Dedifferentiated amniotic fluid mesenchymal stem cell (primary cell): Measurements from ENCODE around the gene PSMD4.
"Not testable (repeated sequence)": the region's sequence is repeated elsewhere in the genome, so short reads cannot be mapped to it uniquely, and the experiment has no call there.

Source experiments
- DNase-seq: peaks from one replicate; pipeline ENCODE4 v3.0.0-alpha.2; 2016; ENCODE audit errors: extremely low spot score

The PSMD4 gene

DNA sequence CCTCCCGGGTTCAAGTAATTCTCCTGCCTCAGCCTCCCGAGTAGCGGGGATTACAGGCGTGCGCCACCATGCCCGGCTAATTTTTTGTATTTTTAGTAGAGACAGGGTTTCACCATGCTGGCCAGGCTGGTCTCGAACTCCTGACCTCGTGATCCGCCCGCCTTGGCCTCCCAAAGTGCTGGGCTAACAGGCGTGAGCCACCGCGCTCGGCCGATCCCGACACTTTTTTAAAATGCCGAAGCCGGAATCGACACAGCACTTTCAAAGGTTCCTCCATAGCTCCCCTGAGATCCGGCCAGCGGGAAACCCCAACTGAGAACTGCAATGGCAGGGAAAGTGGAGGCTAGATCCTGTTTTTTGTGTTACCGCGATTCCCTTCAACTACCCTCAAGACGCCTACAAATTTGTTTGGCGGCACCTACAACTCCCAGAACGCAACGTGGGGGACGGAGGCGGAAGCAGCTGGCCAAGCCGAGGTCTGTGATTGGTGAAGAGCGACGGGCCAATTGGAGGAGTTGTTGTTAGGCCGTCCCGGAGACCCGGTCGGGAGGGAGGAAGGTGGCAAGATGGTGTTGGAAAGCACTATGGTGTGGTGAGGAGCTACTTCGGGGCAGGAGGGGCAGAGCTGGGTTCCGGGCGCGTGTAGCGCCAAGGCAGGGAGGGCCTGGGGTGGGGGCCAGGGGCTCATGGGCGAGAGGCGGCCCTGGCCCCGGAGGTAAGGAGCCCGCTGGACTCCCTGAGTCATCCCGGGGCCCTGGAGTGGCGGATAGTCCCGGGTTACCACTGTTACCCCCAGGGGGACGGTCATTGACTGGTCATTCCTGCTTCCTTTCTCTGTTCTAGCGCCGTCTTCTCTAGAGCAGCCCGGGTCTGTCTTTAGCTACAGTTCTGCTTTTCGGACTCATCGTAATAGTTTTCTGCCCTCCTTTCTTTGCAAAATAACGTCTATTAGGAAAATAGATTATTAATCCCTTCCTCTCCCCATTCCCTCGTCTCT is at the start of gene PSMD4:
PSMD4 (plus strand) TSS at position 518 of the 997 bp plus-strand sequence; CDS start at position 567, 49 bp downstream.
- DNase-seq: peak; percentile 97

DNA sequence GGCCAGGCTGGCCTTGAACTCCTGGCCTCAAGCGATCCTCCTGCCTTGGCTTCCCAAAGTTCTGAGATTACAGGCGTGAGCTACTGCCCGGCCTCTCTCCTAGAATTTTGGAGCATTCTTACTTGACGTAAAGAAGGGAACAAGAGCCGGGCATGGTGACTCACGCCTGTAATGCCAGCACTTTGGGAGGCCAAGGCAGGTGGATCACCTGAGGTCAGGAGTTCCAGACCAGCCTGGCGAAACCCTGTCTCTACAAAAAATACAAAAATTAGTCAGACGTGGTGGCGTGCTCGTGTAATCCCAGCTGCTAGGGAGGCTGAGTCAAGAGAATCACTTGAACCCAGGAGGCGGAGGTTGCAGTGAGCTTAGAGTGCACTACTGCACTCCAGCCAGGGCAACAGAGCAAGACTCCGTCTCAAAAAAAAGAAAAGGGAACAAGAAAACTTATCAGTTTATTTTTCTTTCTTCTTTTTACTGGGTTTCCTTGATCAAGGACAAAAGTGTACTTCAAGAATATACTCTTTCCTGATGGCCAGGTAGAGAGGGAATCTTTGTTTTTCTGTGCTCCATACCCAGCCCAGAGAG is 49.1 kb upstream of the PSMD4 start:
- DNase-seq: not testable (repeated sequence)

DNA sequence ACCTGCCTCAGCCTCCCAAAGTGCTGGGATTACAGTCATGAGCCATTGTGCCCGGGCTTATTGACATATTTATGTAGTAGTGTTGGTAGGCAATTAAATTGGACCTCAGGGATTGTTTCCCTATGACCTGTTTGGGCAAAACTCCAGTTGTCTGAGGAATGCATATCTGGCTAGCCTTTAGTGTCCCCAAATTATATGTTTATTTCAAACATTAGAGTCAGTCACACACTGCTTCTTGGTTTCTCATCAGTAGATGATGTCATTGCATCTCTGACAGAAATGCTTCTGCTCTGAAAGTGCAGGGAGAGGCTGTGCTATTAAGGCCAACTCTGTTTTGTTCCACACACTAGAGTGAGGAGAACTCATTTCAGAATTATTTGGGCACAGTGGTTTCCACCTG is 43.7 kb upstream of the PSMD4 start:
- no peak for DNase-seq

DNA sequence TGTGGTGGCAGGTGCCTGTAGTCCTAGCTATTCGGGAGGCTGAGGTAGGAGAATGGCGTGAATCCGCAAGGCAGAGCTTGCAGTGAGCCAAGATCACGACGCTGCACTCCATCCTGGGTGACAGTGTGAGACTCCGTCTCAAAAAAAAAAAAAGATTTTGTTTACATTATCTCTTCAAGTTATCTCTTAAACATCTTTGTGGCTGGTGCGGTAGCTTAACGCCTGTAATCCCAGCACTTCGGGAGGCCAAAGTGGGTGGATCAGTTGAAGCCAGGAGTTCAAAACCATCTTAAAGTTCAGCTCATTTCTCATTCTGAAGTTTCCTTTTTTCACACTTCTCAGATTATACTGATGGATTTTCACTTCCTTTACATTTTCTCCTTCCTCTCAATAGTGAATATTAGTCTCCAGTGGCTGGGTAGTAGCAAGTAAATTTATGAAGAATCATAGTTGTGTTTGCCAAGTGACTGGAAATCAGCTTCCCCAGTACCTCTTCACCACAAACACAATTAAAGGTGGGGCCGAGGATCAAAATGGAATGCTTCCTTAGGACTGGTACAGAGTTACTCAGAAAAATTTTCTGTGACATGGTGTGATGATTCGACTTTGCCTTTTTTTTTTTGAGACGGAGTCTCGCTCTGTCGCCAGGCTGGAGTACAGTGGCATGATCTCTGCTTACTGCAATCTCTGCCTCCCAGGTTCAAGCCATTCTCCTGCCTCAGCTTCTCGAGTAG is 42.4 kb upstream of the PSMD4 start:
- DNase-seq: no peak

DNA sequence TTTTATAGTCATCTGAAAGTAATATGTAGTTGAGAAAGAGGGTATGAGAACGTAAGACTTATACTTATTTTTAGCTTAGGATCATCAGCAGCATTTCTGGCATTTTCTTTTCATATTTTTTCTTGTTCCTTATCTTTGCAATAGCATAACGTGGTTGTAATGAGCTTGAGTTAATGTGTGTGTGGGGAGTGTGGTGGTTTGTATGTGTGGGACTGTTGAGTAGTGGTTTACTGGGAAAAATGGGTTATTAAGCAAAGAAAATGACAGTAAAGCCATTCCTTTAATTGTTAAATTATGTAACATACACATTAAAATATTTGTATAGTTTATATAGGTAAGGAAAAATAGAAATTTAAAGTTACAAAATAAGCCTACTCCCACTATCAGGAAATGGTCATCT is 41.0 kb upstream of the PSMD4 start:
- no peak for DNase-seq

DNA sequence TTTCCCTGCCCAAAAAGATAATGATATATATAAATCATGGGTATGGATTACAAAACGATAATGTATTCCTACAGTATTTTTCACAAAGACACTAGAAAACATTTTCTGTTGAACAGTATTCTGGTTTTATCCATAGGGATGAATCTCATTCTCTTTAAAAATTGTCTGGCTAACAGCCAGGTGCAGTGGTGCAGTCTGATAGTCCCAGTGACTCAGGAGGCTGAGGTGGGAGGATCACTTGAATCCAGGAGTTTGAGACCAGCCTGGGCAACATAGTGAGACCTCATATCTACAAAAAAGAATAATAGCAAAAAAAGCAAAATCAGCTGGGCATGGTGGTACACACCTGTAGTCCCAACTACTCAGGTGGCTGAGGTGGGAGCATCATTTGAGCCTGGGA is 32.9 kb upstream of the PSMD4 start:
- DNase-seq: no peak

DNA sequence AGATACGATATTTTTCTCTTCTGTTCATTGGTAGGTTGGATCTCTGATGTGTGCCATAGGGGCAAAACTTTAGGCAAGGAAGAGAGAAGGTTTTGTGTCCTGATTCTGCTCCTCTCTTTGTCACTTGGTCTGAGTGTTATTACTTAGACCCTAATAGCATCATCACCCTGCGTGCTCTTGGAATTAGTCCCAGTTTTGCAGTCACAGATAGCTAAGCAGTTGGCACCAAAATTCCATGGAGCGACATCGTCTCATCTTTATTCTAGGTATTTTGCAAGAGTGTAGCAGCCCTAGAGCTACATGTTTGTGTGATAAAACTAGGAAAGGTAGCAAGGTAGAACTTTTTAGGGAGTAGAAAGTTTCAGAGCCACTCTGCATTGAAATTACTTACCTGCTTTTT is 32.4 kb upstream of the PSMD4 start:
- DNase-seq: no peak

DNA sequence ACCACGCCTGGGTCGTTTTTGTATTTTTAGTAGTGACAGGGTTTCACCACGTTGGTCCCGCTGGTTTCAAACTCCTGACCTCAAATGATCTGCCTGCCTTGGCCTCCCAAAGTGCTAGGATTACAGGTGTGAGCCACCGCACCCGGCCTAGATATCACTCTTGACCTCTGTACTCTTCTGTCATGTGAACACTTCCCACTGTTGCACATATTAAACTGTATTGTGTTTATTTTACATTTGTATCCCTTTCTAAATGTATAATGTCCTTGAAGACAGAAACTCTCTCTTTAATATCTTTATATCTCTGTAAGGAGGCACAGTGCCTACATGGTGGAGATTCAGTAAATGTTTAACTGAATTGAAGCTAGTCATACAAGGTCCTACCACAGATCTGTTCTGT is 19.3 kb upstream of the PSMD4 start:
- no peak for DNase-seq

DNA sequence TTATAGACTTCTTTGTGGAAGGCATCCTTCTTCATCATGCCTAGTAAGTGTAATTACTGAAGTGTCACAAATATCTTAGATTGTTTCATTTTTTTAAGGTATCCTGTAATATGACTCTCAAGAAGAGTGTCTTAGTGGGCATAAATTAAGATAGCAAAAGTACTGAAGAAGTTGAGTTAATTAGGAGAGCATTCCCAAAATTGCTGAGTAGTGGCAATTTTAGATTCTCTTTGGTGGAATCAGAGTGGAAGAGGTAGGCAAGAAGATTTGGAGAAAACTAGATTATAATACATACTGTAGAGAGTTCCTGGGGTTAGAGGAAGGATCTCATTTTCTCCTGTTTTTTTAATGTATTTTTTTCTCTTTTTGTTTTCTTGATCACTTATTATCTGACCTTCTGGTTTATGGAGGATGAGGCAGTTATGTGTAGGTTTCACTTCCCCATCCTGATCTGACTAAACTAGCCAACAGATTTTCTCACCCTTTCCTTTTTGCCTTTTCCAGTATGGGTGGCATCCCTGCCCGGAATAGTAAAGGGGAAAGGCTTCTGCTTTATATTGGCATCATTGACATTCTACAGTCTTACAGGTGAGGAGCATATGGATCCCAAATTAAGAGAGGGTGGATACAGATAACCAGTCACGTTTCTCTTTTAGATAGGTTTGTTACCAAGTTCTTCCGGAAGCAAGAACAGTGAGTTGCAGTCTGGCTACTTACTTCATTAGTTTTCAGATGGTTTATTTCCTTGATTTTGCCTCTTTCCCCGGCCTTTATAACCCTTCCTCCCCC is 16.7 kb upstream of the PSMD4 start:
- no peak for DNase-seq

DNA sequence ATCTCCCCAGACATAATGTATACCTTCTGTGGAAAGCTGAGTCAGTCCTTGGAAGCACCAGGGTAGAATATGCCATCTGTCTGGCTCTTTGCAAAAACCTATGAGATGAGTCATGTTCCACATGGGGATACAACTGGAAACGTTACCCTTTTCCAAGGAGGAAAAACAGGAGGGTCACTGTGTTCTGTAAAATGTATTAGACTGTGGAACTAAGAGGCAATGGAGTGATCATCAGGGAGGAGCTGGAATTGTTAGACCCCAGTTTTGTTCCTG is 16.1 kb upstream of the PSMD4 start:
- peak; percentile 52 for DNase-seq

DNA sequence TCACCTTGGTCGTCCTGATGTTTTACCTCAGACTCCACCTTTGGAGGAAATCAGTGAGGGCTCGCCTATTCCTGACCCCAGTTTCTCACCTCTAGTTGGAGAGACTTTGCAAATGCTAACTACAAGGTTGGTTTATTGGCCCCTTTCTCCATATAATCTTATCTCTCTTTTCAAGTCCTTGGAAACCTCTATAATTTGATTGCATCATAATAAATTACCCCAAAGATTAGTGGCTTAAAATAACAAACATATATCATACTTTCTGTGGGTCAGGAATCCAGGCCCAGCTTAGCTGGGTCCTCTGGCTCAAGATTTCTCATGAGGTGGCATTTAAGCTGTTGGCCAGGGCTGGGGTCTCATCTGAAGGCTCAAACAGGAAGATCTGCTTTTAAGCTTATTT is 12.1 kb upstream of the PSMD4 start:
- no peak for DNase-seq

DNA sequence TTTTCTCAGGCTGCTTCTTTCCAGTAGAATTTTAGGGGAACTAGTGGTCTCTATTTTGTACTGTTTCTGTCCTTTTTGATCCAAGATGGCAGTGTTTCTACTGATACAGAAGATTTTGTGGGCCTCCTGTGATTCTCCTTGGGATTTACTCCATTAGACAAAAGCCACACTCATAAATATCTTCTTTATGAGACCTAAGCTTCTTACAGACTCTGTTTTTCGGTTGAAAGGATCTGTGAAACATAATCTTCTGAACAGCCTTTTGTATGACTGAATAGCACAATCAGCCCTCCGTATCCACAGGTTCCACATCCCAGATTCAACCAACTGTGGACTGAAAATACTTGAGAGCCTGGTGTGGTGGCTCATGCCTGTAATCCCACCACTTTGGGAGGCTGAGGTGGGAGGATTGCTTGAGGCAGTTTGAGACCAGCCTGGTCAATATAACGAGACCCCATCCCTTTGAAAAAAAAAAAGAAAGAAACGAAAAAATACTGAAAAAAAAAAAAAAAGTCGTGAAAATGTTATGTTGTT is 10.8 kb upstream of the PSMD4 start:
- DNase-seq: no peak

DNA sequence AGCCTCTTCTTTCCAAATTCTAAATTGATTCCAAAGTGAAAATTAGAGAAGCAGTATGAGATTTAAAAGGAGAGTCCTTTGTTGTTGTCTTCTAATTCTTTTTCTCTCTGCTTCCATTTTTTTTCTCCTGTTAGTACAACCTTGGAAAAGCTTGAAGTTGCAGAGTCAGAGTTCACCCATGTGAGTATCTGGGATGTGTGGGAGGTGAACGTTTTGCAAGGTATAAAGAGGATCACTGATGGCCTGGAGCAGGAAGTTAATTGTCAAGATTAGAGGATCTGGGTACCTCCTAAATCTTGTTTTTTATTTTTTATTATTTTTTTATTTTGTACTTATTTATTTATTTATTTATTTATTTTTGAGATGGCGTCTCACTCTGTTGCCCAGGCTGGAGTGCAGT is 7.7 kb upstream of the PSMD4 start:
- no peak for DNase-seq

DNA sequence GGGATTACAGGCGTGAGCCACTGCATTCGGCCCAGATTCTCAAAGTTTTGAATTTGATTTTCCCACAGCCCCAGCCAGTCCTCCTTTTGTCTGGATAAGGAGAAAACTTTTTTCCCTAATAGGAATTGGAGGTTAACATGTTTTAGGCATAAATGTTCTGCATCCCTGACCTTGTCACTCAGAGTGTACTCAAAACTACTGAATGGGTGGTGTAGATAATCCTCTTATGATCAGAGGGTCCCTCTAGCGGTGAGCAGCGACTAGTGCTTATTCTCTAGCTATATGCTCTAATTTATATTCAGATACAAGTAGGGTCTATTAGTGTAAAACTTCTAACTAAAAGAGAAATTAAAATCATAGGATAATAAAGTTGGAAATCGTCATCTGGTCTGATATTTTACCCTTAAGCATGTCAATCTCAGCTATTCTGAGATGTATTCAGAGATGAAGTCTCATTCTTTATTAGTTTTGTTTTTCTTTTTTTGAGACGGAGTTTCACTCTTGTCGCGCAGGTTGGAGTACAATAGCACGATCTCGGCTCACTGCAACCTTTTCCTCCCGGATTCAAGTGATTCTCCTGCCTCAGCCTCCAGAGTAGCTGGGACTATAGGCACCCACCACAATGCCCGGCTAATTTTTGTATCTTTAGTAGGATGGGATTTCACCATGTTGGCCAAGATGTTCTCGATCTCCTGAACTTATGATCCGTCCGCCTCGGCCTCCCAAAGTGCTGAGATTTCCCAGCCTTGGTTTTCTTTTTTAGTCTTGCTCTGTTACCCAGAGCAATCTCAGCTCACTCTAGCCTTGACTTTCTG is 2.7 kb upstream of the PSMD4 start:
- peak; percentile 89 for DNase-seq

DNA sequence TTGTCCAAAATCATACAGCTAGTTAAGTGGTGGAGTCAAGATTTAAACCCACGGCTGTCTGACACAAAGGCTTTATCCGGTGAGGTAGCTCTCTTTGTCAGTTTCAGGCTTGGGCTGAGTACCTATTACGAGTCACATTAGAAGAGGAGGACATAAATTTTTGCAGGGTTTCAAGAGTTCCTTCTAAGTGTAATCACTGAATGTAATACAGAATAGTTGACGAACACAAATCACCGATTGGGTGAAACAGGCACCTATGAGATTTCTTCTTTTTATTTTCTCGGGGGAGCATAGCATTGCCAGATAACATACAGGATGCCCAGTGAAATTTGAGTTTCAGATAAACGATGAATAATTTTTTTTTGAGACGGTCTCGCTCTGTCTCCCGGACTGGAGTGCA is 847 bp downstream of the PSMD4 start:
- DNase-seq: peak; percentile 15

DNA sequence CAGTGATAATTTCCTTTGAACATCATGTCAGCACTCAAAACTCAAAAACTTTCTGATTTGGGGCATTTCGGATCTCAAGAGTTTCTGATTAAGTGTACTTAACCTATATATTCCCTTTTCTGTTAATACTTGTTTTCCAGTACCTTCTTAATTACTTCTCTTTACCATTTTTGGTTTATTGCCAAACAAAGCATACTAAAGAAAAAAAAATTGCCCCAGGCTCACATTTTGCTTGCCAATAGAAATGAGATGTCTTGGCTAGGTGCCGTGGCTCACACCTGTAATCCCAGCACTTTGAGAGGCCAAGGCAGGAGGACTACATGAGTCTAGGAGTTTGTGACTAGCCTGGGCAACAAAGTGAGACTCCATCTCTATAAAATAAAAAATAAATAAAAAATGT is 4.8 kb downstream of the PSMD4 start:
- no peak for DNase-seq

DNA sequence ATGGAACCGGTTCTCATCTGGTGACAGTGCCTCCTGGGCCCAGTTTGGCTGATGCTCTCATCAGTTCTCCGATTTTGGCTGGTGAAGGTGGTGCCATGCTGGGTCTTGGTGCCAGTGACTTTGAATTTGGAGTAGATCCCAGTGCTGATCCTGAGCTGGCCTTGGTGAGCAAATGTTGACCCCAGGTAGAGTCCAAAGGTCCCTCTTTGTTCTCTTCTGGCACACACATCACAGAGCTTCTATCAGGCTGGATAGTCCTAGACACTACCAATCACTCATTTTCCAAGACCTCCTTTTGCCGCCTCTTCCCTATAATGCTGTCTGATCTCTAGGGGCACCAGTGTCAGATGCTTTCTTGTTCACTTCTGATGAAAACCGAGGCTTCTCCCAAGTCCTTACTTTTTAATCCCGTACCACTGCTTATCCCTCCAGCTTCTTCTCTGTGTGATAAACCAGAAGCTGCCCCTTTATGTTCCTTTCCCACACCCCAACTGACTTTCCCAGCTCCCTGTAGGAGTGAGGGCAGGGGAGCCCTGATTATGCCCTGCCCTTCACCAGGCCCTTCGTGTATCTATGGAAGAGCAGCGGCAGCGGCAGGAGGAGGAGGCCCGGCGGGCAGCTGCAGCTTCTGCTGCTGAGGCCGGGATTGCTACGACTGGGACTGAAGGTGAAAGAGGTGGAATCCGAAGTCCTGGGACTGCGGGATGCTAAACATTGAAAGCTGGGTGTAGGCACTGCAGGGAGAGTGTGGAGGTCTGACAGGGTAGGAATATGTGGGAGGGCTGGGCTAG is 11.1 kb downstream of the PSMD4 start:
- DNase-seq: no peak

DNA sequence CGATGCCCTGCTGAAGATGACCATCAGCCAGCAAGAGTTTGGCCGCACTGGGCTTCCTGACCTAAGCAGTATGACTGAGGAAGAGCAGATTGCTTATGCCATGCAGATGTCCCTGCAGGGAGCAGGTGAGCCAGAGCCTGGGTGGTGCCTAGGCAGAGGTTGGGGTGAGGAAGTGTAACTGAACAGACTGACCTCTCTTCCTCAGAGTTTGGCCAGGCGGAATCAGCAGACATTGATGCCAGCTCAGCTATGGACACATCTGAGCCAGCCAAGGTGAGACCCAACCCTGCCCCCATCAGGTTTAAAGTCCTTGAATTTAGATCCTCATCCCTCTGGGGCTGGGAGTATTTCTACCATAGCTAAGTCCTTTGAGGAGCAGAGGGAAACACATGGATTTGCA is 11.8 kb downstream of the PSMD4 start:
- no peak for DNase-seq

DNA sequence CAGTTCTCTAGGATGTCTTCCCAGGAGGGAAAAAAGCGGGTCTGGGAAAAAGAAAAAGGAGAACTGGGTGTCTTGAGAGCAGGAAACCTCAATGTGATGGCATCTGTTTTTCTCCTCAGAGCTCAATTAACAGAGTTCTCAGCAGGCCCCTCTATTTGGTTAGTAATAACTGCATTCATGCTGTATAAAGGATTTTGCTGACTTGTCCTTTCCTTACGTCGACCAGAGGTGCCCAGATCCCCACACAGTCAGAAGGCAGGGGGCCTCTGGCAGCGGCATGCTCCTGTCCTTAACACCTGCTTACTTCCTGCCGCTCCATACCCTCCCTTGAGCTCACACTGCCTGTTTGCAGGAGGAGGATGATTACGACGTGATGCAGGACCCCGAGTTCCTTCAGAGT is 12.3 kb downstream of the PSMD4 start:
- DNase-seq: no peak

DNA sequence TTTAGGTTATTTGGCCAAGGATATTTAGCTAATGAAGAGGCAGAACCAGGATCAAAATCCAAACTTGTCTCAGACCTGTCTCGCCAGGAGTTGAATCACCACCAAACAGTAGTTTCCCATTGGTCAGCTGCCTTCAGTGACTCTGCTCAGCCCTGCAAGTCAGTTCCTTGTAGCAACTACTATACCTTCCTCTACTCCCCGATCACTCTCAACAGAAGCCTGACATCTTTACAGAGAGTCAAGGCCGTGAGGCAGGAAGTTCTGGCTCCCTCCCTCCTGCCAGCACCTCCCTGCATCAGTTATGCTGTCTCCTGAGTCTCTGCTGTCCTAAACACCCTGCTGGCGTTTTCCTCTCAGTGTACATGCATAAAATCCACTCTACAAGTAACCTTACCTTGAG is 13.2 kb downstream of the PSMD4 start:
- DNase-seq: no peak
